SU-DHL-6 (cell line): ENCODE measurements around the gene PTH2.

Source experiments
- H2AFZ ChIP-seq: fragments of 200-600 bp; sonication (generic); 2 replicates; pipeline ENCODE4 v1.6.1; 2014; ENCODE audit warnings: low read depth, mild to moderate bottlenecking, moderate library complexity, mixed read lengths, antibody characterized with exemption, low read length; ENCODE audit not compliant: severe bottlenecking
- H3F3A ChIP-seq: fragments of 200-600 bp; shearing (Covaris generic); 2 replicates; pipeline ENCODE4 v1.6.0; 2016; ENCODE audit warnings: antibody characterized with exemption, mild to moderate bottlenecking; ENCODE audit not compliant: insufficient read depth
- H3K27ac ChIP-seq: fragments of 200-600 bp; sonication (generic); 2 replicates; pipeline ENCODE4 v1.5.1; 2016; ENCODE audit warnings: low read depth, mild to moderate bottlenecking, low read length, moderate library complexity, mixed read lengths
- H3K27me3 ChIP-seq: fragments of 200-600 bp; sonication (generic), shearing (Covaris generic); 2 replicates; pipeline ENCODE4 v1.6.0; 2014; ENCODE audit warnings: mild to moderate bottlenecking, low read length
- H3K36me3 ChIP-seq: fragments of 200-600 bp; sonication (generic); 2 replicates; pipeline ENCODE4 v1.6.1; 2014; ENCODE audit warnings: mild to moderate bottlenecking, low read length, mixed read lengths
- H3K4me2 ChIP-seq: fragments of 300-600, 200-600 bp; shearing (Covaris generic), sonication (generic); 2 replicates; pipeline ENCODE4 v1.6.0; 2014; ENCODE audit warnings: low read length, low read depth, mild to moderate bottlenecking; ENCODE audit not compliant: poor library complexity, severe bottlenecking
- H3K4me3 ChIP-seq: fragments of 200-600 bp; sonication (generic); 2 replicates; pipeline ENCODE4 v1.5.1; 2014; ENCODE audit warnings: antibody characterized with exemption, low read length, mild to moderate bottlenecking, mixed read lengths; ENCODE audit not compliant: insufficient read depth, poor library complexity, severe bottlenecking
- H3K79me2 ChIP-seq: fragments of 200-600 bp; sonication (generic); 2 replicates; pipeline ENCODE4 v1.6.1; 2014; ENCODE audit warnings: mild to moderate bottlenecking, low read length, moderate library complexity; ENCODE audit not compliant: insufficient read depth
- H3K9ac ChIP-seq: fragments of 200-600 bp; sonication (generic); 2 replicates; pipeline ENCODE4 v1.7.0; 2014; ENCODE audit warnings: mild to moderate bottlenecking, low read length
- H3K9me2 ChIP-seq: fragments of 200-600 bp; sonication (generic); replicated peaks from 2 replicates; pipeline ENCODE4 v1.6.1; 2014; ENCODE audit warnings: low read length; ENCODE audit not compliant: insufficient read depth
- H3K9me3 ChIP-seq: fragments of 200-600 bp; sonication (generic); 2 replicates; pipeline ENCODE4 v1.6.1; 2014; ENCODE audit warnings: low read length, mixed read lengths; ENCODE audit not compliant: insufficient read depth
- H4K20me1 ChIP-seq: fragments of 200-600 bp; sonication (generic); 2 replicates; pipeline ENCODE4 v1.6.1; 2014; ENCODE audit warnings: low read depth, mild to moderate bottlenecking, antibody characterized with exemption, low read length, moderate library complexity, mixed read lengths
- EZH2phosphoT487 ChIP-seq: fragments of 200-600 bp; sonication (generic), shearing (Covaris generic); conservative IDR thresholded peaks from 2 replicates; pipeline ENCODE4 v1.6.1; 2018; ENCODE audit warnings: mild to moderate bottlenecking, antibody characterized with exemption, low read length, moderate library complexity, mixed read lengths
- TF ChIP-seq, protein P1 (sequence below): fragments of 200-600 bp; sonication (generic); IDR thresholded peaks from one replicate; pipeline ENCODE4 v1.5.1; 2017; ENCODE audit warnings: antibody characterized with exemption, mild to moderate bottlenecking, low read length, moderate library complexity; ENCODE audit not compliant: insufficient read depth, poor library complexity, severe bottlenecking

PTH2 gene

DNA sequence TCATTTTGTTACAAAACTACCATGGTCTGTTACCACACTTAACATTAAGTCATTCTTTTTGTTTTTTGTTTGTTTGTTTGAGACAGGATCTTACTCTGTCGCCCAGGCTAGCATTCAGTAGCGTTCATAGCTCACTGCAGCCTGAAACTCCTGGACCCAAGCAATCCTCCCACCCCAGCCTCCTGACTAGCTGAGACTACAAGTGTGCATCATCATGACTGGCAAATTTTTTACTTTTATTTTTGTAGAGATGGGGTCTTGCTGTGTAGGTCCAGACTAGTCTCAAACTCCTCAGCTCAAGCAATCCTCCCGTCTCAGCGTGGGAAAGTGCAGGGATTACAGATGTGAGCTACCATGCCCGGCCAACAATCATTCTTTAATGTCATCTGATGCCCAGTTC is 33.1 kb upstream of the PTH2 start:
- Histone ChIP-seq H4K20me1 (no peaks in the 10 kb centered on the region), H3K4me2 (no peak overlapping the region), H3K9me3 (no peaks in the 10 kb centered on the region), H3K4me3 (no peak overlapping the region), H3K79me2 (peaks cover 22% of the 10 kb centered on the region), H3K9me2 (no peaks in the 10 kb centered on the region), H2AFZ (no peak overlapping the region), H3K27me3 (no peaks in the 10 kb centered on the region), H3K36me3 (no peaks in the 10 kb centered on the region), H3F3A (peaks cover 21% of the 10 kb centered on the region), H3K9ac (no peak overlapping the region), H3K27ac (no peak overlapping the region)
- TF ChIP-seq, protein P1, sequence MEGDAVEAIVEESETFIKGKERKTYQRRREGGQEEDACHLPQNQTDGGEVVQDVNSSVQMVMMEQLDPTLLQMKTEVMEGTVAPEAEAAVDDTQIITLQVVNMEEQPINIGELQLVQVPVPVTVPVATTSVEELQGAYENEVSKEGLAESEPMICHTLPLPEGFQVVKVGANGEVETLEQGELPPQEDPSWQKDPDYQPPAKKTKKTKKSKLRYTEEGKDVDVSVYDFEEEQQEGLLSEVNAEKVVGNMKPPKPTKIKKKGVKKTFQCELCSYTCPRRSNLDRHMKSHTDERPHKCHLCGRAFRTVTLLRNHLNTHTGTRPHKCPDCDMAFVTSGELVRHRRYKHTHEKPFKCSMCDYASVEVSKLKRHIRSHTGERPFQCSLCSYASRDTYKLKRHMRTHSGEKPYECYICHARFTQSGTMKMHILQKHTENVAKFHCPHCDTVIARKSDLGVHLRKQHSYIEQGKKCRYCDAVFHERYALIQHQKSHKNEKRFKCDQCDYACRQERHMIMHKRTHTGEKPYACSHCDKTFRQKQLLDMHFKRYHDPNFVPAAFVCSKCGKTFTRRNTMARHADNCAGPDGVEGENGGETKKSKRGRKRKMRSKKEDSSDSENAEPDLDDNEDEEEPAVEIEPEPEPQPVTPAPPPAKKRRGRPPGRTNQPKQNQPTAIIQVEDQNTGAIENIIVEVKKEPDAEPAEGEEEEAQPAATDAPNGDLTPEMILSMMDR: no peak
- TF ChIP-seq EZH2phosphoT487: no peak

DNA sequence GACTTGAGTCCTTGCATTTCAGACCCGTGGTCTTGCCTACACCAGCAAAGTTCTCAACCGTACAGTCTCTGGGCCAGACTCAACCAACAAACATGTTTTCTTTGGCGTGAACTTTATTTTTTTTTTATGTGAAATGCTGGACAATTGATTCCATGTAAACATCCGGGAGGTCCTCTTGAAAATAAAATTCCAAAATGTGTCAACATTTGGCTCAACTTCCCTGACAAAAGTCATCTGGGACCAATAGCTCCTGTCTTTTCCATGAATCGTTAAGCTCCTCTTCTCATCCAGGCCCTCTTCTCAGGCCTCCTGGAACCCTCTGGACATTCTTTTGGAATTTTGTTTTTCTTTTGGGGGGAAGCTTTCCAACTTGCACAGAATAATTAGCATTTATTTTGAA is 32.5 kb upstream of the PTH2 start:
- H3K9ac ChIP-seq: no peak overlapping the region
- H2AFZ ChIP-seq: no peak overlapping the region
- no peak for TF ChIP-seq EZH2phosphoT487
- TF ChIP-seq, protein P1: no peak
- peaks cover 27% of the 10 kb centered on the region for H3K79me2 ChIP-seq
- no peaks in the 10 kb centered on the region for H3K36me3 ChIP-seq
- no peaks in the 10 kb centered on the region for H3K9me2 ChIP-seq
- H3K9me3 ChIP-seq: no peaks in the 10 kb centered on the region
- no peaks in the 10 kb centered on the region for H3K27me3 ChIP-seq
- H4K20me1 ChIP-seq: no peaks in the 10 kb centered on the region
- peaks cover 21% of the 10 kb centered on the region for H3F3A ChIP-seq
- no peak overlapping the region for H3K4me2 ChIP-seq
- H3K4me3 ChIP-seq: no peak overlapping the region
- H3K27ac ChIP-seq: no peak overlapping the region

- H3K9me3 ChIP-seq: no peaks in the 10 kb centered on the region
- no peak overlapping the region for H2AFZ ChIP-seq
- H3K27me3 ChIP-seq: no peaks in the 10 kb centered on the region
- no peaks in the 10 kb centered on the region for H4K20me1 ChIP-seq
- no peak for TF ChIP-seq EZH2phosphoT487
- TF ChIP-seq, protein P1: no peak
- no peaks in the 10 kb centered on the region for H3K36me3 ChIP-seq
- peak overlapping the region; percentile 93 for H3K27ac ChIP-seq
- H3K4me2 ChIP-seq: peak overlapping the region; percentile 99
- H3F3A ChIP-seq: peaks cover 21% of the 10 kb centered on the region
- peak overlapping the region; percentile 98 for H3K9ac ChIP-seq
- peak overlapping the region; percentile 99 for H3K4me3 ChIP-seq
- H3K9me2 ChIP-seq: no peaks in the 10 kb centered on the region
- H3K79me2 ChIP-seq: peaks cover 36% of the 10 kb centered on the region
Measured at GRCh38 chr19:49453757-49454240, 30.6 kb upstream of the PTH2 start.
